Gastroesophageal sphincter (tissue), 4 donors: Measurements from ENCODE around the gene ZBTB7C. TPM values are rescaled to one million over a fixed set of nuclear protein-coding genes. Genes with fewer than 3 reads are reported as not detected.

Experiments
- ATAC-seq: fragments of 150-250 bp; one replicate; pipeline ENCODE4 v1.9.1; 2016; ENCODE audit warnings: mild to moderate bottlenecking, moderate library complexity
- H3K27ac ChIP-seq, 4 donors: fragments of 200-600 bp; sonication (generic) in 3 of 4; 1 replicate in 3 of 4; 2 replicates in 1 of 4; pipeline ENCODE4 v1.5.1; 2016 to 2019
- H3K27me3 ChIP-seq: fragments of 200-600 bp; sonication (generic); one replicate; pipeline ENCODE4 v1.5.1; 2019
- H3K36me3 ChIP-seq, 2 donors: fragments of 200-600 bp; sonication (generic); one replicate each; pipeline ENCODE4 v1.5.1; 2019; ENCODE audit warnings: control low read depth in 1 of 2
- H3K4me1 ChIP-seq, 3 donors: fragments of 200-600 bp; sonication (generic); 1 replicate in 2 of 3; 2 replicates in 1 of 3; pipeline ENCODE4 v1.5.1; 2016 to 2019; ENCODE audit warnings: control low read depth in 2 of 3
- H3K4me3 ChIP-seq, 2 donors: fragments of 200-600 bp; sonication (generic); one replicate each; pipeline ENCODE4 v1.5.1; 2019; ENCODE audit warnings: mild to moderate bottlenecking in 1 of 2, moderate library complexity in 1 of 2
- H3K9me3 ChIP-seq, 3 donors: fragments of 200-600 bp; sonication (generic); one replicate each; pipeline ENCODE4 v1.5.1; 2017 to 2019; ENCODE audit warnings: control low read depth in 2 of 3
- CTCF ChIP-seq, 4 experiments: fragments of 200-600 bp in 2 of 4; fragments of 450-650 bp in 2 of 4; sonication (generic) in 1 of 4; IDR thresholded peaks; one replicate each; pipeline ENCODE4 v1.5.1; 2017 to 2019; ENCODE audit warnings: antibody characterized with exemption in 4 of 4, mild to moderate bottlenecking in 2 of 4, moderate library complexity in 2 of 4
- EP300 ChIP-seq: sonication (generic); formaldehyde crosslinking; IDR thresholded peaks from one replicate; pipeline ENCODE4 v1.6.1; 2017; ENCODE audit warnings: antibody characterized with exemption, mild to moderate bottlenecking
- POLR2A ChIP-seq, 2 donors: fragments of 450-650 bp; IDR thresholded peaks; one replicate each; pipeline ENCODE4 v1.6.1; 2017; ENCODE audit warnings: antibody characterized with exemption in 2 of 2, mild to moderate bottlenecking in 2 of 2, moderate library complexity in 1 of 2
- POLR2AphosphoS5 ChIP-seq: sonication (generic); formaldehyde crosslinking; IDR thresholded peaks from one replicate; pipeline ENCODE4 v1.6.1; 2017; ENCODE audit warnings: antibody characterized with exemption
- WGBS, 2 donors: methylation state at CpG; one replicate each; pipeline ENCODE4 v1.1.5; 2018; ENCODE audit warnings: low coverage in 1 of 2; 5-methylcytosine and 5-hydroxymethylcytosine counted together
- total RNA-seq, 4 donors: library from RNA; depleted of rRNA; stranded (reverse); fragments of >200 nt; gene quantifications; one replicate each; pipeline ENCODE4 v1.1.0, GENCODE V29; 2016

ZBTB7C gene
- total RNA-seq, 4 donors from 2014 or later: 7.8 to 15.4 (median 11.8) TPM

DNA sequence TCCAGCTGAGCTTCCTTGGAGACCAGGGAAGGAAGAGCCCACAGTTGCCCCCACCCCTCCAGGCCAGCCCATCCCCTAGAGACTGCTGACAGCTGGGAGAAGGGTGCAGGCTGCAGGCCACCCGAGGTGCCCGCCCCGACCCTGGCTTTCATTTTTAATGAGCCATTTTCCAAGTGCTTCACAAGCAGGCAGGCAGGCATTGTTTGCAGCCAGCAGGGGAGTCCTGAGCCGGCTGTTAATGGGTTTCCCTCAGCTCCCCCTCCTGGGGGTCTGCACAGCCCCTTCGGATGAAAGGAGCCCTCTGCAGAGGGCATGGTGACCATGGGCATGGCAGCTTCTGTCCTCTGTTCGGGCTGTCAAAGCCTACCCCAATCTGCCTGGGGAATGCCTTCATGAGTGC lies 94.5 kb downstream of the ZBTB7C start:
- no peaks in the 10 kb centered on the region for H3K36me3 ChIP-seq
- H3K4me1 ChIP-seq: peaks cover 0 to 7% (median 0%) of the 10 kb centered on the region in 3 donors
- no peak for ATAC-seq
- no peak for TF ChIP-seq EP300
- no peak for TF ChIP-seq CTCF (IDR thresholded peaks at IDR 0.05)
- TF ChIP-seq POLR2A (IDR thresholded peaks at IDR 0.05): no peak
- no peak for TF ChIP-seq POLR2AphosphoS5
- H3K4me3 ChIP-seq: no peak overlapping the region
- no peaks in the 10 kb centered on the region for H3K9me3 ChIP-seq
- H3K27ac ChIP-seq: no peak overlapping the region
- H3K27me3 ChIP-seq: no peaks in the 10 kb centered on the region
- 20 to 44% methylated on average over 1 to 3 of the region's 6 CpGs for WGBS, 2 donors

DNA sequence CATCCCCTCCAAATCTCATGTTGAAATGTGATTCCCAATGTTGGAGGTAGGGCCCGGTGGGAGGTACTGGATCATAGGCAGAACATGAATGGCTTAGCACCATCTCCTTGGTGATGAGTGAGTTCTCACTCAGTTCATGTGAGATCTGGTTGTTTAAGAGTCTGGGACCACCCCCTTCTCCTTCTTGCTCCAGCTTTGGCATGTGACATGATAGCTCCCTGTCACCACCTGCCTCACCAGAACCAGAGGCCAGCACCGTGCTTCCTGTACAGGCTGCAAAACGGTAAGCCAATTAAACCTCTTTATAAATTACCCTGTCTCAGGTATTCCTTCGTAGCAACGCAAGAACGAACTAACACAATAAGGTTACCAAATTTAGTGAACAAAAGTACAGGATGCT lies 95.4 kb downstream of the ZBTB7C start:
- ATAC-seq: no peak
- no peak overlapping the region for H3K4me3 ChIP-seq
- H3K27ac ChIP-seq: no peak overlapping the region
- no peaks in the 10 kb centered on the region for H3K9me3 ChIP-seq
- H3K27me3 ChIP-seq: no peaks in the 10 kb centered on the region
- peaks cover 0 to 7% (median 1%) of the 10 kb centered on the region in 3 donors for H3K4me1 ChIP-seq
- WGBS, 2 donors: 90 to 100% methylated on average over 3 of the region's 6 CpGs
- H3K36me3 ChIP-seq: no peaks in the 10 kb centered on the region
- TF ChIP-seq POLR2A (IDR thresholded peaks at IDR 0.05) (no peak), EP300 (no peak), CTCF (IDR thresholded peaks at IDR 0.05) (no peak), POLR2AphosphoS5 (no peak)

DNA sequence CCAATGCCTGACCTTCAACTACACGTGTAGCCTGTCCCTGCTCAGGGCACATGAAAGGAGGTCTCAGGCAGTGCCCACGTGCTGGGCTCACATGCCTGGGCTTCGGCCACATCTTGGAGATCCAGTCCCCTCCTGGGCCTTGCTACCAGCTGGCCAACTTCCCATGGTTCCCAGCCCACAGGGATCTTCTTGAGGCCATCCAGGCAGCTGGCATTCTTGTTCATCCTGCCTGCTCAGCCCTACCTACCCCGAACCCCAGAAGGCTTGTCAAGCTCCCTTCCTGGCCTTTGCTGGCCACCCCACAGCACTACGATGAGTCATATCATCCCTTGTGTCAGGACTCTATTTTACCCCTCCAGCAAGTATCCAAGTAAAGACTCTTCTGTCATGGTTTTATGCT lies 97.1 kb downstream of the ZBTB7C start:
- TF ChIP-seq POLR2AphosphoS5 (no peak), CTCF (IDR thresholded peaks at IDR 0.05) (no peak), POLR2A (IDR thresholded peaks at IDR 0.05) (no peak), EP300 (no peak)
- WGBS, 2 donors: 78 to 100% methylated on average over 1 to 4 of the region's 5 CpGs
- H3K4me1 ChIP-seq: peaks cover 0 to 21% (median 4%) of the 10 kb centered on the region in 3 donors
- no peak overlapping the region for H3K4me3 ChIP-seq
- H3K9me3 ChIP-seq: no peaks in the 10 kb centered on the region
- no peaks in the 10 kb centered on the region for H3K27me3 ChIP-seq
- H3K27ac ChIP-seq: no peak overlapping the region
- no peak for ATAC-seq
- no peaks in the 10 kb centered on the region for H3K36me3 ChIP-seq

DNA sequence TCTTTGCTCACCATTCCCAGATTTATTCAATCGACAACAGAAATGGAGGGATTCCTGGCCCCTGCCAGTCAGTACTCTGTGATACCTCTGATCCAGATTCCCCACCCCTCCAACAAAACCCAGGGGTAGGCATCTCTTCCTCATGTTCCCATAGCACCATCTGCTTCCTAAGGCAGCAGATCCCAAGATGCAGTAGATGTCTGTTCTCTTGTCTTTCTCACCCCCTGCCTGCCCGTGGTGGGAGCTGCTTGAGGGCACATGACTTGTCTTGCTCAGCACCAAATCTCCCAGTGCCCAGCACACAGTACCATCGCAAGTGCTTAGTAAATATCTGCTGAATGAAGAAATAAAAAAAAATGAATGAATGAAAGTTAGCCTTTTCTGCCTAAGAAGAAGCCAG lies 98.2 kb downstream of the ZBTB7C start:
- H3K36me3 ChIP-seq: no peaks in the 10 kb centered on the region
- peak overlapping the region in 1 of 4 donors; percentile 26 for H3K27ac ChIP-seq
- 67 to 88% methylated on average over 1 to 2 of the region's 3 CpGs for WGBS, 2 donors
- H3K9me3 ChIP-seq: no peaks in the 10 kb centered on the region
- peaks cover 0 to 32% (median 4%) of the 10 kb centered on the region in 3 donors for H3K4me1 ChIP-seq
- no peaks in the 10 kb centered on the region for H3K27me3 ChIP-seq
- TF ChIP-seq POLR2AphosphoS5 (no peak), POLR2A (IDR thresholded peaks at IDR 0.05) (no peak), CTCF (IDR thresholded peaks at IDR 0.05) (no peak), EP300 (no peak)
- ATAC-seq: no peak
- no peak overlapping the region for H3K4me3 ChIP-seq

DNA sequence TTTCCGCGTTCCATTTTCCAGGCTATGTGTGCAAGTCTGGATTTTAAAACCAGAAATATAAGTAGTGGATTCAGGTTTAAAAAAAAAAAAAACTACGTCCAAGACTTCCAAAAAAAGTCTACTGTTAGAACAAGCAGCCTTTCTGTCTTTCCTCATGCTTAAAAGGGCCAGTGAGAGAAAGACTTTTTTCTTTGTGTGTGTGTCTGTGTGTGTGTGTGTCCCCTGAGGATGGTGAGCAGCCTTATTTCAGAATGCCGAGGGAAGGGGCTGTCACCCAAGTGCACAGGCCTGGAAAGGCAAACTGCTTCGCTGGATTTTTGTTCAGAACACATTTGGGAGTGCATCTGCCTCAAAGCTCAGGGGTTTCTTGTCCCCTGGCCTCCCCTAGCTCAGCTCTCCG lies 98.8 kb downstream of the ZBTB7C start:
- Histone ChIP-seq H3K4me3 (no peak overlapping the region), H3K4me1 (peaks cover 0 to 37% (median 4%) of the 10 kb centered on the region in 3 donors), H3K27me3 (no peaks in the 10 kb centered on the region), H3K36me3 (no peaks in the 10 kb centered on the region), H3K27ac (peak overlapping the region in 1 of 4 donors; percentile 26), H3K9me3 (no peaks in the 10 kb centered on the region)
- ATAC-seq: no peak
- WGBS, 2 donors: 61 to 76% methylated on average over 4 to 6 of the region's 6 CpGs
- no peak for TF ChIP-seq POLR2AphosphoS5
- no peak for TF ChIP-seq POLR2A (IDR thresholded peaks at IDR 0.05)
- no peak for TF ChIP-seq EP300
- no peak for TF ChIP-seq CTCF (IDR thresholded peaks at IDR 0.05)
